ENCODE measurements around the gene CDH18.

CDH18 gene

GRCh38 chr5:19564036-19564435, 424.0 kb downstream of the CDH18 start:
- Histone ChIP-seq H3K4me3 (ENCODE audit: low read length) (no peak overlapping the region), H3K4me1 (ENCODE audit: control insufficient read depth, insufficient read depth, low read length) (no peaks in the 10 kb centered on the region), H3K9me3 (replicated peaks; ENCODE audit: low read length) (no peaks in the 10 kb centered on the region)

DNA sequence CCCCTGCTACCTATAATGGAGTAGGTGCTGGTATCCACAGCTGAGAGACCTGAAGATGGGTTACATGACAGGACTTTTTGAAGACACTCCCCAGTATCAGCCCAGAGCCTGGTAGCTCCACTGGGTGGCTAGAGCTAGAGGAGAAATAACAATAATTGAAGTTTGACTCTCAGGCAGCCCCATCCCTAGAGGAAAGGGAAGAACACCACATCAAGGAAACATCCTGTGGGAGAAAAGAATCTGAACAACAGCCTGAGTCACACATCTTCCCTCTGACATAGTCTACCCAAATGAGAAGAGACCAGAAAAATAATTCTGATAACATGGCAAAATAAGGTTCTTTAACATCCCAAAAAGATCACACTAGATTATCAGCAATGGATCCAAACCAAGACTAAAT, 432.1 kb downstream of the CDH18 start:
- Histone ChIP-seq H3K36me3 (ENCODE audit: insufficient read depth, low read length) (no peaks in the 10 kb centered on the region), H3K4me1 (ENCODE audit: control insufficient read depth, insufficient read depth, low read length) (no peaks in the 10 kb centered on the region)

More at GRCh38 chr5:19564036-19564435, 424.0 kb downstream of the CDH18 start:
- no peaks in the 10 kb centered on the region for H3K27me3 ChIP-seq (ENCODE audit: control insufficient read depth, insufficient read depth, low read length)
- H3K4me2 ChIP-seq (ENCODE audit: low read length) = no peak overlapping the region
- no peak overlapping the region for H3K9ac ChIP-seq (ENCODE audit: low read depth, low read length)
- H3K36me3 ChIP-seq (ENCODE audit: insufficient read depth, low read length) = no peaks in the 10 kb centered on the region

GRCh38 chr5:19555436-19555835, 432.6 kb downstream of the CDH18 start:
- Histone ChIP-seq H3K9ac (ENCODE audit: low read depth, low read length) (no peak overlapping the region), H3K4me2 (ENCODE audit: low read length) (no peak overlapping the region), H3K4me3 (ENCODE audit: low read length) (no peak overlapping the region), H3K27me3 (ENCODE audit: control insufficient read depth, insufficient read depth, low read length) (no peaks in the 10 kb centered on the region), H3K9me3 (replicated peaks; ENCODE audit: low read length) (peaks cover 3% of the 10 kb centered on the region), H3K36me3 (ENCODE audit: insufficient read depth, low read length) (no peaks in the 10 kb centered on the region), H3K4me1 (ENCODE audit: control insufficient read depth, insufficient read depth, low read length) (no peaks in the 10 kb centered on the region)

More for the DNA sequence above, 432.1 kb downstream of the CDH18 start:
- no peak overlapping the region for H3K9ac ChIP-seq (ENCODE audit: low read depth, low read length)
- no peak overlapping the region for H3K4me3 ChIP-seq (ENCODE audit: low read length)
- H3K4me2 ChIP-seq (ENCODE audit: low read length) = no peak overlapping the region
- H3K27me3 ChIP-seq (ENCODE audit: control insufficient read depth, insufficient read depth, low read length) = no peaks in the 10 kb centered on the region
- H3K9me3 ChIP-seq (replicated peaks; ENCODE audit: low read length) = peaks cover 3% of the 10 kb centered on the region

DNA sequence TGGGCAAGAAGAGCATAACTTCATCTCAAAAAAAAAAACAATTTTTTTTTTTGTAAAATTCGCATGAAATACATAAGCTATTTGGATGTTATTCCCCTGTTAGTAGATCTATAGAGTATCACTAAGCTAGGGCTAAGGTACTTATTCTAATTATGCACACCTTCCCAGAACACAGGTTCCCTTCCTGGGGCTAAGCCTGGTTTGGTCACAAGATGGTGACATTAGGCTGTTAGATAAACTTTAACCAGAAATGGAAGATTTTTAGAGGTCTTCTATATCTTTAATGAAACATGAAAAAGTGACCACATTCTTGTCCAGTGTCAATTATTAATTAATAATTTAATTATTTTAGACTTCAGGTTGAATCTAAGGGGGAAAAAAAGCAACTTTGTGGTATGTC, 433.5 kb downstream of the CDH18 start:
- Histone ChIP-seq H3K27me3 (ENCODE audit: control insufficient read depth, insufficient read depth, low read length) (no peaks in the 10 kb centered on the region), H3K4me3 (ENCODE audit: low read length) (no peak overlapping the region), H3K4me2 (ENCODE audit: low read length) (no peak overlapping the region), H3K4me1 (ENCODE audit: control insufficient read depth, insufficient read depth, low read length) (no peaks in the 10 kb centered on the region), H3K9me3 (replicated peaks; ENCODE audit: low read length) (peaks cover 3% of the 10 kb centered on the region), H3K9ac (ENCODE audit: low read depth, low read length) (no peak overlapping the region), H3K36me3 (ENCODE audit: insufficient read depth, low read length) (no peaks in the 10 kb centered on the region)

DNA sequence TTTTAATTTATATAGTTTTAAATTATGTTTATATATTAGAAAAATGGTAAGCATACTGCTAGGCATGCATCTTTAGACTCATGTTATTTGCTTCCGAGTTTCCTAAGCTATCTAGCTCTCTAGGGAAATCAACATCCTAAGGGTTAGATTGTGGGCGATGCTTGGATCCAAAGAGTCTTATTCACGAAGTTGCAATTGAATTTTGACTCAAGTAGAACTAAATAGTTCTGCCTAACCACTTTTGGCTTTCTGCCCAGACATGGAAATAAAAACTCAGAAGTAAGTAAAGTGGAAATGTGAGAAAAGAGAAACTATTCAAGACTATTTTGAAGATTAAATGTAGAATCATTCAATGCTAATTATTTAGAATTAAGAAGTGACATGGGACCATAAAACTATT, 440.4 kb downstream of the CDH18 start:
- Histone ChIP-seq H3K36me3 (ENCODE audit: insufficient read depth, low read length) (no peaks in the 10 kb centered on the region), H3K4me1 (ENCODE audit: control insufficient read depth, insufficient read depth, low read length) (no peaks in the 10 kb centered on the region), H3K4me3 (ENCODE audit: low read length) (no peak overlapping the region), H3K27me3 (ENCODE audit: control insufficient read depth, insufficient read depth, low read length) (no peaks in the 10 kb centered on the region), H3K9me3 (replicated peaks; ENCODE audit: low read length) (no peaks in the 10 kb centered on the region), H3K9ac (ENCODE audit: low read depth, low read length) (no peak overlapping the region), H3K4me2 (ENCODE audit: low read length) (no peak overlapping the region)

GRCh38 chr5:19546521-19546920, 441.5 kb downstream of the CDH18 start:
- H3K9me3 ChIP-seq (replicated peaks; ENCODE audit: low read length) = no peaks in the 10 kb centered on the region
- no peak overlapping the region for H3K4me3 ChIP-seq (ENCODE audit: low read length)
- H3K4me2 ChIP-seq (ENCODE audit: low read length) = no peak overlapping the region
- H3K36me3 ChIP-seq (ENCODE audit: insufficient read depth, low read length) = no peaks in the 10 kb centered on the region
- H3K4me1 ChIP-seq (ENCODE audit: control insufficient read depth, insufficient read depth, low read length) = no peaks in the 10 kb centered on the region
- no peaks in the 10 kb centered on the region for H3K27me3 ChIP-seq (ENCODE audit: control insufficient read depth, insufficient read depth, low read length)
- H3K9ac ChIP-seq (ENCODE audit: low read depth, low read length) = no peak overlapping the region

DNA sequence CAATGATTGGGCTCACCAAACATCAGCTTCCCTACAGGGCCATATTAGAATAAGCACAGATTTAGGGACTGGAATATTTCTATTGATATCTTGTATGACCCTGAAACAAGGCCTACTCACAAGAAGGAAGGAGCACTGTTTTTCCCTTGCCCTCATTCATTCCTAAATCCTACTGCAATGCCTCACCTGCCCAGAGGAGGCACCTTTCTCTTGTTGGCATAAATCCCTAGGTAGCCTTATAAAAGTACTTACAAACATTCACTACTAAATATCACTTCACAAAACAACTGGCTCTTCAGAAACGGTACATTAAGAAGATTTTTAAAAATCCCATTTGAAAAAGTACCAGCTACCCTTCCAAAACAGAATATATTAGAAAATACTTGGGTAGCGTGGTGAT, 449.4 kb downstream of the CDH18 start:
- Histone ChIP-seq H3K9me3 (replicated peaks; ENCODE audit: low read length) (no peaks in the 10 kb centered on the region), H3K4me2 (ENCODE audit: low read length) (no peak overlapping the region), H3K27me3 (ENCODE audit: control insufficient read depth, insufficient read depth, low read length) (no peaks in the 10 kb centered on the region), H3K36me3 (ENCODE audit: insufficient read depth, low read length) (no peaks in the 10 kb centered on the region), H3K4me3 (ENCODE audit: low read length) (no peak overlapping the region), H3K4me1 (ENCODE audit: control insufficient read depth, insufficient read depth, low read length) (no peaks in the 10 kb centered on the region), H3K9ac (ENCODE audit: low read depth, low read length) (no peak overlapping the region)

DNA sequence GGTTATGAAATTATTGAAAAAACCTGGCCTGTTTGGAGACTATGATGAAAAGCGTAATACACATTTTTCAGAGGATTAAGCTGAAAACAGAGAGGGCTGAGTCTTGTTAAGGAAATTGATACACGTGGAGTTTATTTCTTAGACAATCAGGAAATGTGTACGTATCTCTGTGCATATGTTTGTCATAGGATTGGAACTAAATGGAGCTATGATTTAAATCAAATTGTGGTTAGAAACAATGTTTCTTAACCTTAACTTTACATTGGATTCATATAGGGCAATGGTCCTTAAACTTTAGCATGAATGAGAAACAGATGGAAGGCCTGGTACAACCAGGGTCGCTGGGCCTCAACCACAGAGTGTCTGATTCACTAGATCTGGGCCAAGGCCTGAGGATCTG, 451.6 kb downstream of the CDH18 start:
- Histone ChIP-seq H3K4me1 (ENCODE audit: control insufficient read depth, insufficient read depth, low read length) (no peaks in the 10 kb centered on the region), H3K27me3 (ENCODE audit: control insufficient read depth, insufficient read depth, low read length) (no peaks in the 10 kb centered on the region), H3K4me3 (ENCODE audit: low read length) (no peak overlapping the region), H3K9ac (ENCODE audit: low read depth, low read length) (no peak overlapping the region), H3K4me2 (ENCODE audit: low read length) (no peak overlapping the region), H3K9me3 (replicated peaks; ENCODE audit: low read length) (no peaks in the 10 kb centered on the region), H3K36me3 (ENCODE audit: insufficient read depth, low read length) (no peaks in the 10 kb centered on the region)

- H3K4me3 ChIP-seq (ENCODE audit: low read length) = no peak overlapping the region
- H3K9me3 ChIP-seq (replicated peaks; ENCODE audit: low read length) = no peaks in the 10 kb centered on the region
- no peaks in the 10 kb centered on the region for H3K27me3 ChIP-seq (ENCODE audit: control insufficient read depth, insufficient read depth, low read length)
- H3K9ac ChIP-seq (ENCODE audit: low read depth, low read length) = no peak overlapping the region
- no peaks in the 10 kb centered on the region for H3K36me3 ChIP-seq (ENCODE audit: insufficient read depth, low read length)
- no peaks in the 10 kb centered on the region for H3K4me1 ChIP-seq (ENCODE audit: control insufficient read depth, insufficient read depth, low read length)
- no peak overlapping the region for H3K4me2 ChIP-seq (ENCODE audit: low read length)
These were observed 453.2 kb downstream of the CDH18 start for GRCh38 chr5:19534751-19535150.

DNA sequence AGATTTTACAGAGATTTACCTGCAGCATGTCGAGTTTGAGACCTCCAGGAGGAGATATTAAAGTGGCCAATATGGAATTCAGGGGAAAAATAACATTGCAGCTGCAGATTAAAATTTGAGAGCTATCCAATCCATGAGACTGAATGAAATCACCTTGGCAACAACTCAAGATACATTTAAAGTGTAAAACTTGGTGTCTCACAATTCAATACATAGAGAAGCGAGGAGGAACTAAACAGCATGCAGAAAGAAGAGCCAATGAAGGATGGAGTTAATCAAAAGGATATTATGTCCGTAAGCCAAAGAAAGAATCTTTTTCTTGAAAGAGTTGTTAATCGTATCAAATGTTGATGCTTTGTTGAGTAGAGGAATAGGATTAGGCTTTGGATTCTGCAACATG, 455.1 kb downstream of the CDH18 start:
- Histone ChIP-seq H3K9ac (ENCODE audit: low read depth, low read length) (no peak overlapping the region), H3K4me1 (ENCODE audit: control insufficient read depth, insufficient read depth, low read length) (no peaks in the 10 kb centered on the region), H3K27me3 (ENCODE audit: control insufficient read depth, insufficient read depth, low read length) (no peaks in the 10 kb centered on the region), H3K36me3 (ENCODE audit: insufficient read depth, low read length) (no peaks in the 10 kb centered on the region), H3K4me2 (ENCODE audit: low read length) (no peak overlapping the region), H3K9me3 (replicated peaks; ENCODE audit: low read length) (no peaks in the 10 kb centered on the region), H3K4me3 (ENCODE audit: low read length) (no peak overlapping the region)

DNA sequence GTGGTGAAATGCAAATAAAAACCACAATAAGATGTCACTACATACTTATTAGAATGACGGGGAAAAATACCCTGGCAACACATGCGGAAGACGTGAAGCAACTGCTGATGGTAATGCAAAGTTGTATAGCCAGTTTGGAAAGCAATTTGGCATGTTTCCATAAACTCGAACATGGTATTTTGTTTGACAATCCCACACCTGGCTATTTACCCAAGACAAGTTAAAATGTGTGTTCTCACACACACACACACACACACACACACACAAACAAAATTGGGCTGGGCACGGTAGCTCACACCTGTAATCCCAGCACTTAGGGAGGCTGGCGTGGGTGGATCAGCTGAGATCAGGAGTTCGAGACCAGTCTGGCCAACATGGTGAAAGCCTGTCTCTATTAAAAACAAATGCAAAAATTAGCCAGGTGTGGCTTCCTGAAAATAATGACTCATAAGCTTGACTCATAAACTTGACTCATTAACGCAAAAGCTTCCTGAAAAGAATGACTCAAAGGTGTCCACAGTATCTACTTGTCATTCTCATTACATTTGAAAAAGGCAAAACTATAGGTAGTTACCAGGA, 456.5 kb downstream of the CDH18 start:
- Histone ChIP-seq H3K4me3 (ENCODE audit: low read length) (no peak overlapping the region), H3K4me1 (ENCODE audit: control insufficient read depth, insufficient read depth, low read length) (no peaks in the 10 kb centered on the region), H3K9me3 (replicated peaks; ENCODE audit: low read length) (no peaks in the 10 kb centered on the region), H3K9ac (ENCODE audit: low read depth, low read length) (no peak overlapping the region), H3K27me3 (ENCODE audit: control insufficient read depth, insufficient read depth, low read length) (no peaks in the 10 kb centered on the region), H3K4me2 (ENCODE audit: low read length) (no peak overlapping the region), H3K36me3 (ENCODE audit: insufficient read depth, low read length) (no peaks in the 10 kb centered on the region)

DNA sequence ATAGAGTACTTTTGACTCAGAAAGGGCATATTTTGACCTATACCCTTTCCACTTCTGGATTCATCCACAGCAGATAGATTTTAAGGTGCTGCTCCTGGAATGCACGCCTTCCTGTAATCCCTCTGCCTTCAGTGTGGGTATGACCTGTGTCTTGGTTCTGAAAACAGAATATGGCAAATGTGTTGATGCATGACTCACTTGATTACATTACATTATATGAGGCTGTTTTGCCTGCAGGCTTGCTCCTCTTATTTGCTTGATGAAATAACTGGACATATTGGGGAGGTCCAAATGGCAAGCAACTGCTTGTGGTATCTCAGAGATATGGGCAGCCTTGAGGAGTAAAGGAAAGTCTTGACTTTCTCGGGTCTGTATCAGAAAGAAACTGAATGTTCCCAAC, 468.6 kb downstream of the CDH18 start:
- Histone ChIP-seq H3K27me3 (ENCODE audit: control insufficient read depth, insufficient read depth, low read length) (no peaks in the 10 kb centered on the region), H3K4me2 (ENCODE audit: low read length) (no peak overlapping the region)

More for the DNA sequence above, 468.6 kb downstream of the CDH18 start:
- Histone ChIP-seq H3K9me3 (replicated peaks; ENCODE audit: low read length) (no peaks in the 10 kb centered on the region), H3K9ac (ENCODE audit: low read depth, low read length) (no peak overlapping the region), H3K4me3 (ENCODE audit: low read length) (no peak overlapping the region), H3K36me3 (ENCODE audit: insufficient read depth, low read length) (no peaks in the 10 kb centered on the region), H3K4me1 (ENCODE audit: control insufficient read depth, insufficient read depth, low read length) (no peaks in the 10 kb centered on the region)

All from skeletal muscle satellite cell (primary cell).